ENCODE results near the gene COX7A2.

DNA sequence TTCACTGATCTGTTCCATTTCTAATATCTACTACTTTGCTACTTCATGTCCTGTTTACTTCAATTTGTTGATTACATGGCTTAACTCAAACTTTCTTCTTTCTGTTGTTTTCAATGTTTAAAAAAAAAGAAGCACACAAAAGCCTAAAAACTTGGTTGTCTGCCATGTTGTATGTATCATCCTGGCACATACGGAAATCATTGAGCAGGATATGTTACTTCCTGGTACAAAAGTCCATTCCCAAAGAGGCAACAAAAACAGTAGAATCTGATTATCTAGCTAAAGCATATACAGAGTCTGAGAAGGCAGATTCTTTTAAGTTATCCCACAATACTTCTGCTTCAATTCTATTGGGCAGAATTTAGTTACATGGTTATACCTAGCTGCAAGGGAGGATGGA, 23.2 kb downstream of the COX7A2 start:
- no peak for TF ChIP-seq POLR2A (IDR thresholded peaks at IDR 0.05)
- TF ChIP-seq, protein P1, sequence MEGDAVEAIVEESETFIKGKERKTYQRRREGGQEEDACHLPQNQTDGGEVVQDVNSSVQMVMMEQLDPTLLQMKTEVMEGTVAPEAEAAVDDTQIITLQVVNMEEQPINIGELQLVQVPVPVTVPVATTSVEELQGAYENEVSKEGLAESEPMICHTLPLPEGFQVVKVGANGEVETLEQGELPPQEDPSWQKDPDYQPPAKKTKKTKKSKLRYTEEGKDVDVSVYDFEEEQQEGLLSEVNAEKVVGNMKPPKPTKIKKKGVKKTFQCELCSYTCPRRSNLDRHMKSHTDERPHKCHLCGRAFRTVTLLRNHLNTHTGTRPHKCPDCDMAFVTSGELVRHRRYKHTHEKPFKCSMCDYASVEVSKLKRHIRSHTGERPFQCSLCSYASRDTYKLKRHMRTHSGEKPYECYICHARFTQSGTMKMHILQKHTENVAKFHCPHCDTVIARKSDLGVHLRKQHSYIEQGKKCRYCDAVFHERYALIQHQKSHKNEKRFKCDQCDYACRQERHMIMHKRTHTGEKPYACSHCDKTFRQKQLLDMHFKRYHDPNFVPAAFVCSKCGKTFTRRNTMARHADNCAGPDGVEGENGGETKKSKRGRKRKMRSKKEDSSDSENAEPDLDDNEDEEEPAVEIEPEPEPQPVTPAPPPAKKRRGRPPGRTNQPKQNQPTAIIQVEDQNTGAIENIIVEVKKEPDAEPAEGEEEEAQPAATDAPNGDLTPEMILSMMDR (IDR thresholded peaks at IDR 0.05), result no peak
